Astrocyte of the cerebellum (primary cell): ENCODE measurements around the gene STPG3.

Experiments used
- DNase-seq: peaks from one replicate; pipeline ENCODE4 v3.0.0-alpha.2; 2011; ENCODE audit warnings: low read depth
- H3K4me3 ChIP-seq: 2 replicates; pipeline ENCODE4 v1.5.1; 2011; ENCODE audit warnings: mild to moderate bottlenecking, low read depth, low read length, moderate library complexity
- CTCF ChIP-seq: IDR thresholded peaks from 2 replicates; pipeline ENCODE4 v1.5.1; 2012; ENCODE audit warnings: low read length, low read depth, moderate library complexity, mild to moderate bottlenecking; ENCODE audit errors: missing control alignments
- in situ Hi-C: cut with HindIII; loops from 2 replicates; pipeline ENCODE4 v1.10.0; 2017; ENCODE audit warnings: low sequenced_read_pairs

The STPG3 gene

GRCh38 chr9:137300567-137301080 lies 49.5 kb downstream of the STPG3 start:
- TF ChIP-seq CTCF = no peak
- in situ Hi-C loops = no loop called here
- H3K4me3 ChIP-seq = peak overlapping the region; percentile 41
- DNase-seq = no peak

- no peak for TF ChIP-seq CTCF
- no peak for DNase-seq
- in situ Hi-C loops = no loop called here
- H3K4me3 ChIP-seq = peak overlapping the region; percentile 41
These were observed 50.2 kb downstream of the STPG3 start for GRCh38 chr9:137301081-137301947.

GRCh38 chr9:137302118-137302448 lies 51.0 kb downstream of the STPG3 start, which contains the start of gene NRARP:
NRARP (minus strand) TSS chr9:137302271; CDS start chr9:137301928, 343 bp downstream.
- in situ Hi-C loops = no loop called here
- no peak for TF ChIP-seq CTCF
- H3K4me3 ChIP-seq = peak within 1 kb of the TSS; percentile 41
- DNase-seq = no peak

- peak; percentile 52 for TF ChIP-seq CTCF
- H3K4me3 ChIP-seq = peak overlapping the region; percentile 24
- in situ Hi-C loops = no loop called here
- no peak for DNase-seq
These were observed 51.5 kb downstream of the STPG3 start for GRCh38 chr9:137302449-137303150.
